Measurements from ENCODE around the gene KCNQ1OT1. TPM values are rescaled to one million over a fixed set of nuclear protein-coding genes. Genes with fewer than 3 reads are reported as not detected.

Gene KCNQ1OT1
- total RNA-seq, 1 donor from 2014 or later = 2.3 TPM

GRCh38 chr11:2687782-2688191, 12.0 kb downstream of the KCNQ1OT1 start:
- H3K27ac Mint-ChIP-seq = no peak overlapping the region
- no peaks in the 10 kb centered on the region for H3K9me3 ChIP-seq (ENCODE audit: low read depth)
- no peak overlapping the region for H3K4me2 ChIP-seq
- no peaks in the 10 kb centered on the region for H3K36me3 Mint-ChIP-seq
- no peaks in the 10 kb centered on the region for H3K27me3 ChIP-seq
- no peak overlapping the region for H3K9ac ChIP-seq
- peaks cover 3% of the 10 kb centered on the region for H3K79me2 ChIP-seq (ENCODE audit: low read depth)
- no peak overlapping the region for H2AFZ ChIP-seq (replicated peaks)
- TF ChIP-seq EZH2 (IDR thresholded peaks at IDR 0.05) (no peak), CTCF (IDR thresholded peaks at IDR 0.05) (no peak), EZH2phosphoT487 (IDR thresholded peaks at IDR 0.05) (no peak)
- H3K4me3 ChIP-seq = no peak overlapping the region
- peaks cover 65% of the 10 kb centered on the region for H4K20me1 ChIP-seq (ENCODE audit: low read depth)
- DNase-seq (ENCODE audit: low spot score) = no peak
- H3K4me1 Mint-ChIP-seq = peaks cover 44% of the 10 kb centered on the region
- no peak overlapping the region for H3K27ac ChIP-seq
- peaks cover 24% of the 10 kb centered on the region for H3K4me1 ChIP-seq
- no peak overlapping the region for H3K4me3 Mint-ChIP-seq
- H3K36me3 ChIP-seq = no peaks in the 10 kb centered on the region
- H3K9me3 Mint-ChIP-seq = no peaks in the 10 kb centered on the region
- peaks cover 4% of the 10 kb centered on the region for H3F3A ChIP-seq (ENCODE audit: low read depth)
- H3K27me3 Mint-ChIP-seq (ENCODE audit: insufficient read depth, low read depth) = peaks cover 7% of the 10 kb centered on the region

GRCh38 chr11:2687223-2687530, 12.6 kb downstream of the KCNQ1OT1 start:
- Histone ChIP-seq H3K4me3 (no peak overlapping the region), H4K20me1 (ENCODE audit: low read depth) (peaks cover 59% of the 10 kb centered on the region), H3K79me2 (ENCODE audit: low read depth) (no peaks in the 10 kb centered on the region), H3K36me3 (no peaks in the 10 kb centered on the region), H3K9ac (no peak overlapping the region), H3K27me3 (no peaks in the 10 kb centered on the region), H3F3A (ENCODE audit: low read depth) (no peaks in the 10 kb centered on the region), H3K4me1 (peaks cover 20% of the 10 kb centered on the region), H3K27ac (no peak overlapping the region), H3K4me2 (no peak overlapping the region), H3K9me3 (ENCODE audit: low read depth) (no peaks in the 10 kb centered on the region), H2AFZ (replicated peaks) (no peak overlapping the region)
- TF ChIP-seq CTCF (IDR thresholded peaks at IDR 0.05) (no peak), EZH2 (IDR thresholded peaks at IDR 0.05) (no peak), EZH2phosphoT487 (IDR thresholded peaks at IDR 0.05) (no peak)
- DNase-seq (ENCODE audit: low spot score) = no peak
- H3K9me3 Mint-ChIP-seq = no peaks in the 10 kb centered on the region
- peaks cover 38% of the 10 kb centered on the region for H3K4me1 Mint-ChIP-seq
- no peak overlapping the region for H3K4me3 Mint-ChIP-seq
- peaks cover 7% of the 10 kb centered on the region for H3K27me3 Mint-ChIP-seq (ENCODE audit: insufficient read depth, low read depth)
- no peaks in the 10 kb centered on the region for H3K36me3 Mint-ChIP-seq
- no peak overlapping the region for H3K27ac Mint-ChIP-seq

GRCh38 chr11:2686360-2687222, 13.2 kb downstream of the KCNQ1OT1 start:
- TF ChIP-seq EZH2phosphoT487 (IDR thresholded peaks at IDR 0.05) (no peak), EZH2 (IDR thresholded peaks at IDR 0.05) (no peak)
- no peaks in the 10 kb centered on the region for H3K79me2 ChIP-seq (ENCODE audit: low read depth)

More at GRCh38 chr11:2686360-2687222, 13.2 kb downstream of the KCNQ1OT1 start:
- H3K4me2 ChIP-seq = no peak overlapping the region
- no peak overlapping the region for H3K27ac ChIP-seq
- H2AFZ ChIP-seq (replicated peaks) = no peak overlapping the region
- H3F3A ChIP-seq (ENCODE audit: low read depth) = no peaks in the 10 kb centered on the region
- no peaks in the 10 kb centered on the region for H3K36me3 ChIP-seq
- peaks cover 2% of the 10 kb centered on the region for H3K36me3 Mint-ChIP-seq
- H3K9me3 Mint-ChIP-seq = no peaks in the 10 kb centered on the region
- no peak overlapping the region for H3K27ac Mint-ChIP-seq
- no peaks in the 10 kb centered on the region for H3K9me3 ChIP-seq (ENCODE audit: low read depth)
- peaks cover 53% of the 10 kb centered on the region for H4K20me1 ChIP-seq (ENCODE audit: low read depth)
- peaks cover 18% of the 10 kb centered on the region for H3K4me1 ChIP-seq
- peaks cover 9% of the 10 kb centered on the region for H3K27me3 Mint-ChIP-seq (ENCODE audit: insufficient read depth, low read depth)
- no peak for DNase-seq (ENCODE audit: low spot score)
- no peak overlapping the region for H3K4me3 Mint-ChIP-seq
- H3K9ac ChIP-seq = no peak overlapping the region
- H3K27me3 ChIP-seq = no peaks in the 10 kb centered on the region
- peaks cover 35% of the 10 kb centered on the region for H3K4me1 Mint-ChIP-seq
- H3K4me3 ChIP-seq = no peak overlapping the region
